Skeletal muscle satellite cell (primary cell): ENCODE data around the gene FGG.

ENCODE experiments used
- H3K27me3 ChIP-seq: 2 replicates; pipeline ENCODE4 v1.7.0; 2013; ENCODE audit warnings: low read length; ENCODE audit not compliant: control insufficient read depth, insufficient read depth
- H3K36me3 ChIP-seq: 2 replicates; pipeline ENCODE4 v1.7.0; 2013; ENCODE audit warnings: mild to moderate bottlenecking, control low read depth, low read length; ENCODE audit not compliant: insufficient read depth
- H3K4me1 ChIP-seq: 2 replicates; pipeline ENCODE4 v1.7.0; 2013; ENCODE audit warnings: low read length; ENCODE audit not compliant: control insufficient read depth, insufficient read depth
- H3K4me2 ChIP-seq: 2 replicates; pipeline ENCODE4 v1.7.0; 2013; ENCODE audit warnings: mild to moderate bottlenecking, low read length
- H3K4me3 ChIP-seq: 2 replicates; pipeline ENCODE4 v1.7.0; 2013; ENCODE audit warnings: low read length
- H3K9ac ChIP-seq: 2 replicates; pipeline ENCODE4 v1.7.0; 2013; ENCODE audit warnings: mild to moderate bottlenecking, low read depth, low read length, moderate library complexity
- H3K9me3 ChIP-seq: replicated peaks from 2 replicates; pipeline ENCODE4 v1.7.0; 2013; ENCODE audit warnings: mild to moderate bottlenecking, control low read depth, low read length

Gene FGG

GRCh38 chr4:154623995-154624394, 11.5 kb upstream of the FGG start:
- Histone ChIP-seq H3K27me3 (peaks cover 29% of the 10 kb centered on the region), H3K4me3 (no peak overlapping the region), H3K4me1 (peaks cover 6% of the 10 kb centered on the region)

GRCh38 chr4:154623436-154623835, 11.0 kb upstream of the FGG start:
- Histone ChIP-seq H3K36me3 (no peaks in the 10 kb centered on the region), H3K4me1 (peaks cover 6% of the 10 kb centered on the region), H3K4me2 (no peak overlapping the region), H3K27me3 (peaks cover 24% of the 10 kb centered on the region), H3K4me3 (no peak overlapping the region), H3K9ac (no peak overlapping the region), H3K9me3 (no peaks in the 10 kb centered on the region)

More at GRCh38 chr4:154623995-154624394, 11.5 kb upstream of the FGG start:
- Histone ChIP-seq H3K36me3 (no peaks in the 10 kb centered on the region), H3K9ac (no peak overlapping the region), H3K4me2 (no peak overlapping the region), H3K9me3 (no peaks in the 10 kb centered on the region)

- Histone ChIP-seq H3K9ac (no peak overlapping the region), H3K4me2 (no peak overlapping the region), H3K9me3 (no peaks in the 10 kb centered on the region), H3K4me1 (peaks cover 6% of the 10 kb centered on the region), H3K27me3 (peaks cover 16% of the 10 kb centered on the region), H3K36me3 (no peaks in the 10 kb centered on the region), H3K4me3 (no peak overlapping the region)
Observed at GRCh38 chr4:154622598-154622997, 10.1 kb upstream of the FGG start.

- no peak overlapping the region for H3K4me3 ChIP-seq
- H3K9ac ChIP-seq, result no peak overlapping the region
- H3K4me1 ChIP-seq, result no peaks in the 10 kb centered on the region
Observed at GRCh38 chr4:154620111-154620510, 7.7 kb upstream of the FGG start.

GRCh38 chr4:154618708-154619315, 6.4 kb upstream of the FGG start:
- Histone ChIP-seq H3K4me3 (no peak overlapping the region), H3K27me3 (peaks cover 10% of the 10 kb centered on the region), H3K9ac (no peak overlapping the region), H3K36me3 (no peaks in the 10 kb centered on the region), H3K4me2 (no peak overlapping the region), H3K9me3 (no peaks in the 10 kb centered on the region), H3K4me1 (no peaks in the 10 kb centered on the region)

More at GRCh38 chr4:154620111-154620510, 7.7 kb upstream of the FGG start:
- Histone ChIP-seq H3K4me2 (no peak overlapping the region), H3K36me3 (no peaks in the 10 kb centered on the region), H3K9me3 (no peaks in the 10 kb centered on the region), H3K27me3 (peaks cover 10% of the 10 kb centered on the region)

GRCh38 chr4:154617820-154618317, 5.4 kb upstream of the FGG start:
- H3K4me2 ChIP-seq, result no peak overlapping the region

GRCh38 chr4:154616731-154617130, 4.3 kb upstream of the FGG start:
- H3K9ac ChIP-seq, result no peak overlapping the region

More at GRCh38 chr4:154617820-154618317, 5.4 kb upstream of the FGG start:
- H3K4me1 ChIP-seq, result no peaks in the 10 kb centered on the region
- no peaks in the 10 kb centered on the region for H3K36me3 ChIP-seq
- no peaks in the 10 kb centered on the region for H3K9me3 ChIP-seq
- H3K27me3 ChIP-seq, result peaks cover 13% of the 10 kb centered on the region
- no peak overlapping the region for H3K9ac ChIP-seq
- H3K4me3 ChIP-seq, result no peak overlapping the region

GRCh38 chr4:154616287-154616686, 3.8 kb upstream of the FGG start:
- Histone ChIP-seq H3K4me1 (no peaks in the 10 kb centered on the region), H3K9ac (no peak overlapping the region), H3K4me3 (no peak overlapping the region), H3K4me2 (no peak overlapping the region), H3K36me3 (no peaks in the 10 kb centered on the region), H3K27me3 (peaks cover 10% of the 10 kb centered on the region), H3K9me3 (no peaks in the 10 kb centered on the region)

More at GRCh38 chr4:154616731-154617130, 4.3 kb upstream of the FGG start:
- no peak overlapping the region for H3K4me3 ChIP-seq
- H3K9me3 ChIP-seq, result no peaks in the 10 kb centered on the region
- H3K36me3 ChIP-seq, result no peaks in the 10 kb centered on the region
- H3K4me1 ChIP-seq, result no peaks in the 10 kb centered on the region
- H3K4me2 ChIP-seq, result no peak overlapping the region
- peaks cover 13% of the 10 kb centered on the region for H3K27me3 ChIP-seq

- Histone ChIP-seq H3K9ac (no peak overlapping the region), H3K4me3 (no peak overlapping the region), H3K36me3 (no peaks in the 10 kb centered on the region), H3K4me2 (no peak overlapping the region), H3K27me3 (peaks cover 7% of the 10 kb centered on the region), H3K9me3 (no peaks in the 10 kb centered on the region), H3K4me1 (no peaks in the 10 kb centered on the region)
Observed at GRCh38 chr4:154615211-154615610, 2.8 kb upstream of the FGG start.

- Histone ChIP-seq H3K27me3 (peaks cover 6% of the 10 kb centered on the region), H3K9ac (no peak overlapping the region), H3K4me2 (no peak overlapping the region), H3K4me3 (no peak overlapping the region), H3K4me1 (no peaks in the 10 kb centered on the region), H3K9me3 (no peaks in the 10 kb centered on the region), H3K36me3 (no peaks in the 10 kb centered on the region)
Observed at GRCh38 chr4:154614306-154614705, 1.9 kb upstream of the FGG start.

GRCh38 chr4:154611833-154612232, 623 bp downstream of the FGG start:
- H3K4me1 ChIP-seq, result no peaks in the 10 kb centered on the region
- H3K4me2 ChIP-seq, result no peak overlapping the region
- H3K27me3 ChIP-seq, result peaks cover 15% of the 10 kb centered on the region
- no peaks in the 10 kb centered on the region for H3K9me3 ChIP-seq
- no peak overlapping the region for H3K9ac ChIP-seq
- H3K4me3 ChIP-seq, result no peak overlapping the region
- H3K36me3 ChIP-seq, result no peaks in the 10 kb centered on the region

GRCh38 chr4:154610582-154610981, 1.9 kb downstream of the FGG start:
- Histone ChIP-seq H3K9ac (no peak overlapping the region), H3K36me3 (no peaks in the 10 kb centered on the region), H3K27me3 (peaks cover 15% of the 10 kb centered on the region), H3K9me3 (no peaks in the 10 kb centered on the region), H3K4me3 (no peak overlapping the region), H3K4me1 (no peaks in the 10 kb centered on the region), H3K4me2 (no peak overlapping the region)
